Spinal cord (tissue), 10 donors: ENCODE data around the gene TRAPPC13. TPM values are rescaled to one million over a fixed set of nuclear protein-coding genes. Genes with fewer than 3 reads are reported as not detected.
"Not testable (repeated sequence)": the region's sequence is repeated elsewhere in the genome, so short reads cannot be mapped to it uniquely, and the experiment has no call there.

Source experiments
- DNase-seq, 6 donors: peaks; one replicate each; pipeline versions ENCODE4 v3.0.0 to v3.0.0-alpha.2; 2013 to 2015; ENCODE audit warnings: low spot score in 6 of 6, low read depth in 4 of 6
- H3K27ac ChIP-seq: one replicate; pipeline ENCODE4 v1.5.1; 2013; ENCODE audit warnings: low read depth, low read length, control low read depth
- H3K27me3 ChIP-seq: one replicate; pipeline ENCODE4 v1.6.1; 2013; ENCODE audit warnings: low read length; ENCODE audit not compliant: control insufficient read depth, insufficient read depth
- H3K36me3 ChIP-seq: one replicate; pipeline ENCODE4 v1.6.1; 2013; ENCODE audit warnings: low read length; ENCODE audit not compliant: control insufficient read depth, insufficient read depth
- H3K4me1 ChIP-seq: one replicate; pipeline ENCODE4 v1.6.1; 2013; ENCODE audit warnings: low read length; ENCODE audit not compliant: control insufficient read depth, insufficient read depth
- H3K4me3 ChIP-seq: one replicate; pipeline ENCODE4 v1.5.1; 2013; ENCODE audit warnings: low read depth, low read length, control low read depth
- H3K9me3 ChIP-seq: one replicate; pipeline ENCODE4 v1.6.1; 2013; ENCODE audit warnings: low read length; ENCODE audit not compliant: control insufficient read depth, insufficient read depth
- WGBS: methylation state at CpG from one replicate; pipeline ENCODE4 v1.1.5; 2013; ENCODE audit warnings: missing lambda C conversion rate; ENCODE audit not compliant: insufficient coverage; 5-methylcytosine and 5-hydroxymethylcytosine counted together
- polyA plus RNA-seq, 2 donors: library from polyadenylated mRNA; unstranded; fragments of 120-200 nt; gene quantifications; one replicate each; pipeline ENCODE4 v1.2.1, GENCODE V29; 2013; ENCODE audit not compliant: insufficient read length in 2 of 2
- total RNA-seq, 2 donors: library from RNA; depleted of rRNA in 1 of 2; stranded (reverse); fragments of 120-200 nt in 1 of 2; fragments of >200 nt in 1 of 2; gene quantifications; one replicate each; pipeline versions ENCODE4 v1.2.3 to v1.2.4, GENCODE V29; 2013 to 2014
- donor health status: healthy.

The TRAPPC13 gene
- total and polyA plus RNA-seq, 4 donors, result 33.2 to 55.6 (median 37.5) TPM

DNA sequence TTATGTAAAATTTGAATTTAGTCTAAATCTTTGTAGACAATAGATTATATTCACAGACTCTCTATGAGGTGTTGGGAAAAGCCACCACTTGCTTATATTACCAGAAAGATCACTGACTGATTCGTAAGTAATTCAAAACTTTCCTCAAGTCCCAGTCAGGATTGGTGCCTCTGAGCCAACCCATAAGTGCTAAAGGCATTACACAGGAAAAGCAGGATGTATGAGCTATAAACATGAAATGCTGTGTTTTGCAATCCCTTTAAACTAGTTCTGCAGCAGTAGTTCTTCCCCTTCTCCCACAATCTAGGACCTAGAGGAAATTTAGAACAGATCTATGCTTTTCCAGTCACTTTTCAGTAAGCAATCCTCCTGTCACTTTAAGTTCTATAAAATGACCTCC lies 48.0 kb downstream of the TRAPPC13 start:
- Histone ChIP-seq H3K9me3 (no peaks in the 10 kb centered on the region), H3K27ac (no peak overlapping the region), H3K36me3 (peaks cover 6% of the 10 kb centered on the region), H3K27me3 (no peaks in the 10 kb centered on the region), H3K4me3 (no peak overlapping the region), H3K4me1 (no peaks in the 10 kb centered on the region)
- no peak for DNase-seq
- no CpG with 5 or more reads among the region's 1 CpG for WGBS

DNA sequence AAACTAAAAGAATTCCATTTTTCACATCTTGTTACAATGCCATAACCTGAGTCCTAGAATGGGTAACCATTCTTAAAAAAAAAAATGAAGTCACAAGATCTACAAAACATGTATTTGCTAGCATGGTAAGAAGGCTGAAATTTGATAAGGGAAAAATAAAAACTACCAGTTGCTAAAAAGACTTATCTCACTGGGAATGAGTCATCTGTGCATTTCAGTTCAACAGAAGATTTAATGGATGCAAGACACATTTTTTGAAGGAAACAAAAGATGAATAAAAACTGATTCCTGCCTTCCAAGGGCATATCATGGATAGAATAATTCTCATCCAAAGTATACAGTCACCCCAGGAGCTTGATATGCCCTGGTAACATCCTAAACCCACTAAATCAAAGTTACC lies 49.9 kb downstream of the TRAPPC13 start:
- H3K27me3 ChIP-seq, result no peaks in the 10 kb centered on the region
- no peaks in the 10 kb centered on the region for H3K9me3 ChIP-seq
- H3K4me1 ChIP-seq, result no peaks in the 10 kb centered on the region
- H3K27ac ChIP-seq, result no peak overlapping the region
- DNase-seq, result no peak
- peaks cover 3% of the 10 kb centered on the region for H3K36me3 ChIP-seq
- no peak overlapping the region for H3K4me3 ChIP-seq

DNA sequence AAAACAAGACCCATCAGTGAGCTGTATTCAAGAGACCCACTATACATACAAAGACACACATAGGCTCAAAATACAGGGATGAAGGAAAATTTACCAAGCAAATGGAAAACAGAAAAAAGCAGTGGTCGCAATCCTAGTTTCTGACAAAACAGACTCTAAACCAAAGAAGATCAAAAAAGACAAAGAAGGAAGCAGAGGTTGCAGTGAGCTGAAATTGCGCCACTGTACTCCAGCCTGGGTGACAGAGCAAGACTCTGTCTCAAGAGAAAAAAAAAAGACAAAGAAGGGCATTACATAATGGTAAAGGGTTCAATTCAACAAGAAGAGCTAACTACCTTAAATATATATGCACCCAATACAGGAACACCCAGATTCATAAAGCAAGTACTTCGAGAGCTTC lies 51.2 kb downstream of the TRAPPC13 start:
- not testable (repeated sequence) for H3K4me3 ChIP-seq, H3K27ac ChIP-seq, H3K27me3 ChIP-seq, H3K4me1 ChIP-seq, H3K36me3 ChIP-seq, H3K9me3 ChIP-seq, DNase-seq
- WGBS, result no CpG with 5 or more reads among the region's 3 CpGs

DNA sequence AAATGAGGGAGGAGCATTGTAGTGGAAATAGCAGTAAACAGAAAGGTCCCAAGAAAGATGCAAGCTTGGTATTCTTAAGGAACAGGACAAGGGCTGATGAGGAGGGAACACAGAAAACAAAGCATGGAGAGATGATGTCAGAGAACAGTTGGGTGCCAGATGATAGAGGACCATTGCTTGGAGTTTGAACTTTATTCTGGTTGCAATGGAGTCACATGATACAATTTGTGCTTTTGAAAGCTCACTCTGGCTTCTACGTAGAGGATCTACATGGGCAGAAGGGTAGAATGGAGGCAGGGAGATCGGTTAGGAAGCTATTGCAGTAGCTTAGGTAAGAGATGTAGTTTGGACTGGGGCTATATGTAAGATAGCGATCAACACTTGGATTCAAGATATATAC lies 57.3 kb downstream of the TRAPPC13 start:
- peaks cover 14% of the 10 kb centered on the region for H3K36me3 ChIP-seq
- no peak overlapping the region for H3K27ac ChIP-seq
- WGBS, result 71% methylated on average over 1 of the region's 3 CpGs
- no peaks in the 10 kb centered on the region for H3K27me3 ChIP-seq
- no peaks in the 10 kb centered on the region for H3K9me3 ChIP-seq
- no peak for DNase-seq
- H3K4me3 ChIP-seq, result no peak overlapping the region
- H3K4me1 ChIP-seq, result no peaks in the 10 kb centered on the region

DNA sequence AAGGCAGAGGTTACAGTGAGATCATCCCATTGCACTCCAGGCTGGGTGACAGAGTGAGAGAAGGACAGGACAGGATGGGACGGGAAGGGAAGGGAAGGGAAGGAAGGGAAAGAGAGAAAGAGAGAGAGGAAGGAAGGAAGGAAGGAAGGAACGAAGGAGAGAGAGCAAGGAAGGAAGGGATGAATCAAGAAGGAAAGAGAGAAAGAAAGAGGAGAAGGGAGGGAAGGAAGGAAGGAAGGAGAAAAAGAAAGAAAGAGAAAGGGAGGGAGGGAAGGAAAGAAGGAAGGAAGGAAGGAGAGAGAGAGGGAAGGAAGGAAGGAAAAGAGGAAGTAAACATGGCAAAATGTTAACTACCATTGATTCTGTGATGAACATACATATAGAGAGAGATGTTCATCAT lies 68.3 kb downstream of the TRAPPC13 start:
- Histone ChIP-seq H3K36me3 (peaks cover 13% of the 10 kb centered on the region), H3K9me3 (no peaks in the 10 kb centered on the region), H3K4me3 (no peak overlapping the region), H3K27ac (no peak overlapping the region), H3K4me1 (no peaks in the 10 kb centered on the region), H3K27me3 (no peaks in the 10 kb centered on the region)
- DNase-seq, result no peak
- 90% methylated on average over 2 of the region's 2 CpGs for WGBS

DNA sequence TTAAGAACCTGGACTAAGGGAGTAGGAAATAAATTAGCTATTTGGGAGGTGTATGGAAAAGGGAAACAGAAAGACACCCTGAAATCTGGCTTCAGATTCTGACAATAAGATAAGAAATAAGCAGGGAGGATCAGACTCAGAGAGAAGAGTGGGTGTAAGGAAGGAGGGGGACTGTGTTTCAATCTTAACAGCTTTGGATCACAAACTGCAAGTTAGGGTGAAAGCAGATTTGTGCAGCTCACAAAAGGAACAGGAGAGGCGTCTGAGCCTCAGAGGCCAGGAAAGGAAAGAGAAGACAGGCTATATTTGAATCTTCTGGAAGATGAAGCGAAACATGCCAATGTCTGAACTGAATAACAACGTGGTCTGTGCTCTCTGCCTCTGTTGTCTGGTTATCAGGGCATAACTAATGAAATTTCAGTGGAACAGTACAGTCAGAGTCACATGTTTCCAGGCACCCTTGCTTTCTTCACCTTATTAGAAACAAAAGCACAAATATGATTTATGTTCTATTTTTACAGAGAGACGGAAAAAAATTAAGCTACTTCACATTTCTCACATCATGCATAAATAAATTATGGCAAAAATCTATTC lies 70.4 kb downstream of the TRAPPC13 start:
- H3K36me3 ChIP-seq, result peaks cover 11% of the 10 kb centered on the region
- H3K27me3 ChIP-seq, result no peaks in the 10 kb centered on the region
- H3K9me3 ChIP-seq, result no peaks in the 10 kb centered on the region
- peak in 1 of 6 donors; percentile 4 for DNase-seq
- H3K4me3 ChIP-seq, result no peak overlapping the region
- H3K4me1 ChIP-seq, result no peaks in the 10 kb centered on the region
- WGBS, result 50% methylated on average over 3 of the region's 4 CpGs
- no peak overlapping the region for H3K27ac ChIP-seq

DNA sequence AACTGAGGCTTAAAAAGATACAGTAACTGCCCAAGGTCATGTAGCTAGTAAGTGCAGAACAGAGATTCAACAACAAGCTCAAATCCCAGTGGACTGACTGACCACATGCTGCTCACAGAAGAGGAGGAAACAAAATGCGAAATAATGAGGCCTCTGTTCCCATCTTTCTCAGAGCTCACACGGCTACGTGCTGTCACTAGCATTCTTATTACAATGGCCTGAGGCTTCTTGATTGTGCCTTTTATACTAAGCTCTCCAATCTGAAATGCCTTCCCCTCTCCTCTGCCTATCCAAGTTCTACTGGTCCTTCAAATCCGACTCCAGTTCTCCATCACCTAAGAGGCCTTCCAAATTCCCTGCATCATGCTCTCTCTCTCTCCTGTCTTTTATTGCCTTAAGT lies 71.1 kb downstream of the TRAPPC13 start:
- DNase-seq, result peak in 1 of 6 donors; percentile 15
- Histone ChIP-seq H3K9me3 (no peaks in the 10 kb centered on the region), H3K27me3 (no peaks in the 10 kb centered on the region), H3K36me3 (peaks cover 11% of the 10 kb centered on the region), H3K4me3 (no peak overlapping the region), H3K4me1 (no peaks in the 10 kb centered on the region), H3K27ac (no peak overlapping the region)
- WGBS, result 69% methylated on average over 2 of the region's 4 CpGs

DNA sequence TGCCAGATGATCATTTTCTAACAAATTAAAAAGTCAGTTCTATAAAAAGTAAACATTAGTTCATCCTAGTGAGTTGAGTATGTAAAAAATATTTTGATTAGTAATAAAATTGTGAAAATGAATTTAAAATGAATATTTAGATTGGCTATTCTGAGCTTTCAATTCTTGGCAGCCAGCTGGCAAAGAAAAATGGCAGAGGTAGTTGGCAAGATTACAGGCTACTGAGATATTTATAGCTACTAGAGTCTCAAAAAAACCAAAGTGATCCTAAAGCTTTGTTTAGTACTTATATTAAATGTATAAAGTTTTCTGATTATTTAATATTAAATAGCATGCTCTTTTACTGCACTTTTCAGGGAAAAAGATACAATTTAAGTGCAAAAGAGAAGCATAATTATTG lies 72.1 kb downstream of the TRAPPC13 start:
- Histone ChIP-seq H3K9me3 (no peaks in the 10 kb centered on the region), H3K4me1 (no peaks in the 10 kb centered on the region), H3K27ac (no peak overlapping the region), H3K36me3 (peaks cover 12% of the 10 kb centered on the region), H3K4me3 (no peak overlapping the region), H3K27me3 (no peaks in the 10 kb centered on the region)
- peak in 1 of 6 donors; percentile 60 for DNase-seq

DNA sequence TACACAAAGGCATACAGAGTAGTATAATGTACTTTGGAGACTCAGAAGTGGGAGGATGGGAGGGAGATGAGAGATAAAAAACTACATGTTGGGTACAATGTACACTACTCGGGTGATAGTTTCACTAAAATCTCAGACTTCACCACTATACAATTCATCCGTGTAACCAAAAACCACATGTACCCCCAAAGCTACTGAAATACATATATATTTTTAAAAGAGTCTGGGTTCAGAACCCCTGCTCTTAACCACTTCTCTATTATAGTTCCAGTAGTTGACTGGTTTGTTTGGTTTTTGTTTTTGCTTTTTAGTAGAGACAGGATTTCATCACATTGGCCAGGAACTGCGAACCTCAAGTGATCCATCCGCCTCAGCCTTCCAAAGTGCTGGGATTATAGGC lies 74.5 kb downstream of the TRAPPC13 start:
- WGBS, result no CpG with 5 or more reads among the region's 4 CpGs

DNA sequence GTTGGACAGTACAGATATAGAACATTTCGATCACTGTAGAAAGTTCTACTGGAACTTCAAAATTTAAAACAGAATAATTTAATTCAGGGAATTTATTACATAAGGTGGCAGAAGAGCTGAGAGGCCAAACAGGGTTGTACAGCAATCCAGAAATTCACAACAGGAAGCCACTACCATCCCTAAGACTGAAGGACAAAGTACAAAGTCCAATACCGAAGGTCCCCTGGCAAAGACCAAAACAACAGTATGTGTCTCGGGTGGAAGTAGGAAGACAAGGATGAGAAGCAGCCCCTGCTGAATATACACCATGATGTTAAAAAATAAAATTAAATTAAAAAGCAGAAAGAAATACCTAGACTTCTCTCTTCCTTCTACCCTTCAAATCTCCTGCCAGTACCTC lies 77.2 kb downstream of the TRAPPC13 start:
- Histone ChIP-seq H3K27me3 (no peaks in the 10 kb centered on the region), H3K27ac (no peak overlapping the region), H3K9me3 (no peaks in the 10 kb centered on the region), H3K4me1 (no peaks in the 10 kb centered on the region), H3K4me3 (no peak overlapping the region), H3K36me3 (peaks cover 10% of the 10 kb centered on the region)
- WGBS, result no CpG with 5 or more reads among the region's 3 CpGs
- no peak for DNase-seq

More for the DNA sequence above, 74.5 kb downstream of the TRAPPC13 start:
- no peaks in the 10 kb centered on the region for H3K27me3 ChIP-seq
- no peak for DNase-seq
- H3K9me3 ChIP-seq, result no peaks in the 10 kb centered on the region
- H3K36me3 ChIP-seq, result peaks cover 4% of the 10 kb centered on the region
- no peak overlapping the region for H3K4me3 ChIP-seq
- no peak overlapping the region for H3K27ac ChIP-seq
- no peaks in the 10 kb centered on the region for H3K4me1 ChIP-seq
